GM19397 (cell line): ENCODE data around the gene CIDEA.
"Not testable (repeated sequence)": the region's sequence is repeated elsewhere in the genome, so short reads cannot be mapped to it uniquely, and the experiment has no call there.

Experiments
- ATAC-seq: cut with Tn5 transposase; IDR thresholded peaks from one replicate; pipeline ENCODE4 v1.9.1; 2021; ENCODE audit warnings: mild to moderate bottlenecking, moderate library complexity; ENCODE audit not compliant: unreplicated experiment

The CIDEA gene

GRCh38 chr18:12238826-12239225 is 15.3 kb upstream of the CIDEA start:
- ATAC-seq = no peak

GRCh38 chr18:12239431-12239830 is 14.7 kb upstream of the CIDEA start:
- no peak for ATAC-seq

GRCh38 chr18:12242658-12243260 is 11.4 kb upstream of the CIDEA start:
- ATAC-seq = no peak

GRCh38 chr18:12243272-12243671 is 10.9 kb upstream of the CIDEA start:
- ATAC-seq = not testable (repeated sequence)

- ATAC-seq = no peak
Observed at GRCh38 chr18:12245793-12246135, 8.4 kb upstream of the CIDEA start.

GRCh38 chr18:12246849-12247808 is 7.0 kb upstream of the CIDEA start:
- ATAC-seq = no peak

- no peak for ATAC-seq
Observed at GRCh38 chr18:12247946-12248345, 6.2 kb upstream of the CIDEA start.

- no peak for ATAC-seq
Observed at GRCh38 chr18:12248926-12249720, 5.0 kb upstream of the CIDEA start.

- no peak for ATAC-seq
Observed at GRCh38 chr18:12251311-12251710, 2.9 kb upstream of the CIDEA start.

GRCh38 chr18:12252061-12252460 is 2.1 kb upstream of the CIDEA start:
- ATAC-seq = no peak

GRCh38 chr18:12253027-12253426 is 1.1 kb upstream of the CIDEA start:
- ATAC-seq = no peak

- no peak for ATAC-seq
Observed at GRCh38 chr18:12253663-12254135, 462 bp upstream of the CIDEA start.

- no peak for ATAC-seq
Observed at GRCh38 chr18:12254820-12255511, 805 bp downstream of the CIDEA start.

GRCh38 chr18:12255626-12256026 is 1.5 kb downstream of the CIDEA start:
- ATAC-seq = no peak

GRCh38 chr18:12256951-12257350 is 2.8 kb downstream of the CIDEA start:
- no peak for ATAC-seq

GRCh38 chr18:12257996-12258718 is 4.0 kb downstream of the CIDEA start:
- ATAC-seq = no peak

- no peak for ATAC-seq
Observed at GRCh38 chr18:12258719-12259705, 4.9 kb downstream of the CIDEA start.

- ATAC-seq = no peak
Observed at GRCh38 chr18:12262748-12263147, 8.6 kb downstream of the CIDEA start.

- ATAC-seq = no peak
Observed at GRCh38 chr18:12264864-12265263, 10.7 kb downstream of the CIDEA start.
